ENCODE results near the gene BCL3. TPM values are rescaled to one million over a fixed set of nuclear protein-coding genes. Genes with fewer than 3 reads are reported as not detected.

BCL3 gene
- total and polyA plus RNA-seq, 2 of the 4 experiments (the other 2 are of a cell fraction) = 1.6 to 26.0 TPM

- Histone ChIP-seq H3K9me1 (ENCODE audit: insufficient read depth, low read length) (0 out of 2 replicates have a peak, but pooled peaks cover 3% of the 10 kb centered on the region), H3K23ac (ENCODE audit: low read depth, low read length) (no peak overlapping the region), H3K79me1 (ENCODE audit: low read depth in 1 of 2, low read length in 2 of 2) (no peaks in the 10 kb centered on the region), H3K4me2 (ENCODE audit: low read depth, low read length) (no peak overlapping the region), H3K4me1 (ENCODE audit: control insufficient read depth, insufficient read depth, low read length) (peaks cover 10% of the 10 kb centered on the region), H3K4me3 (ENCODE audit: insufficient read depth, low read depth, low read length) (no peak overlapping the region), H2BK120ac (ENCODE audit: low read depth, low read length) (no peak overlapping the region), H3K27me3 (ENCODE audit: control insufficient read depth, insufficient read depth, low read length) (no peaks in the 10 kb centered on the region), H4K91ac (ENCODE audit: insufficient read depth, low read depth, low read length) (no peak overlapping the region), H2AK9ac (replicated peaks; ENCODE audit: low read depth, low read length, poor library complexity) (no peak overlapping the region), H3K9ac (ENCODE audit: low read depth, low read length) (no peak overlapping the region), H3K36me3 (ENCODE audit: control insufficient read depth, insufficient read depth, low read length) (no peaks in the 10 kb centered on the region), H3K27ac (ENCODE audit: insufficient read depth, low read length) (no peak overlapping the region), H4K5ac (ENCODE audit: low read depth, low read length) (no peak overlapping the region), H2AK5ac (ENCODE audit: low read depth, low read length) (no peak overlapping the region), H3K4ac (ENCODE audit: low read depth, low read length) (no peak overlapping the region), H2BK20ac (ENCODE audit: low read depth, low read length) (no peak overlapping the region), H2BK15ac (ENCODE audit: low read depth, low read length) (no peak overlapping the region), H3K56ac (ENCODE audit: extremely low read depth, insufficient read depth, low read length) (no peak overlapping the region), H3K9me3 (ENCODE audit: control insufficient read depth, insufficient read depth, low read length) (no peaks in the 10 kb centered on the region), H2AFZ (replicated peaks; ENCODE audit: low read length, poor library complexity) (no peak overlapping the region), H3K14ac (replicated peaks; ENCODE audit: low read depth, low read length) (no peak overlapping the region), H4K20me1 (ENCODE audit: insufficient read depth, low read length) (no peaks in the 10 kb centered on the region), H4K8ac (ENCODE audit: low read depth in 2 of 2, low read length in 2 of 2) (no peak overlapping the region), H3K18ac (ENCODE audit: low read depth, low read length) (no peak overlapping the region), H2BK5ac (ENCODE audit: low read depth, low read length, poor library complexity, severe bottlenecking) (no peak overlapping the region)
- CTCF ChIA-PET = interaction anchor here (0.6 to 3.8 kb wide), 2 partner anchors 26 to 46 kb away, joined by 6 to 71 read pairs; no protein-coding TSS in a partner anchor
- dilution Hi-C loops (cut with HindIII; ENCODE audit: low sequenced_read_pairs, unreplicated experiment) (no loop called here), intact Hi-C loops (cut with micrococcal nuclease) (no loop called here), in situ Hi-C loops (cut with MboI; ENCODE audit: low sequenced_read_pairs) (no loop called here)
- POLR2A ChIA-PET (ENCODE audit: unreplicated experiment) = no interaction called here
- ATAC-seq (ENCODE audit: low read depth) (no peak), DNase-seq (no peak)
- BruUV-seq (replicated peaks) = no TSS peak
- WGBS, 2 experiments (ENCODE audit: extremely low coverage in 2 of 2, insufficient read length in 1 of 2) = 100% methylated on average over 1 of the region's 12 CpGs; no CpG with 5 or more reads in 1 of the 2 experiments
- TF ChIP-seq MAFK (IDR thresholded peaks at IDR 0.05; ENCODE audit: low read depth, low read length) (no peak), CTCF (conservative IDR thresholded peaks at IDR 0.05; ENCODE audit: low read depth, low read length) (no peak), SMC3 (IDR thresholded peaks at IDR 0.05; ENCODE audit: low read depth, low read length) (no peak), ELK1 (IDR thresholded peaks at IDR 0.05; ENCODE audit: borderline replicate concordance, low read depth, low read length) (no peak), CEBPB (IDR thresholded peaks at IDR 0.05; ENCODE audit: low read depth, low read length) (no peak)
- TF ChIP-seq, protein P1, sequence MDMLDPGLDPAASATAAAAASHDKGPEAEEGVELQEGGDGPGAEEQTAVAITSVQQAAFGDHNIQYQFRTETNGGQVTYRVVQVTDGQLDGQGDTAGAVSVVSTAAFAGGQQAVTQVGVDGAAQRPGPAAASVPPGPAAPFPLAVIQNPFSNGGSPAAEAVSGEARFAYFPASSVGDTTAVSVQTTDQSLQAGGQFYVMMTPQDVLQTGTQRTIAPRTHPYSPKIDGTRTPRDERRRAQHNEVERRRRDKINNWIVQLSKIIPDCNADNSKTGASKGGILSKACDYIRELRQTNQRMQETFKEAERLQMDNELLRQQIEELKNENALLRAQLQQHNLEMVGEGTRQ (IDR thresholded peaks at IDR 0.05; ENCODE audit: low read depth, low read length) = no peak
Observed at GRCh38 chr19:44726465-44726864, 22.0 kb upstream of the BCL3 start.
